NCI-H748 (cell line): ENCODE data around the gene PHGDH.
"Not testable (repeated sequence)": the region's sequence is repeated elsewhere in the genome, so short reads cannot be mapped to it uniquely, and the experiment has no call there.

Experiments used
- DNase-seq: peaks from one replicate; lab custom pipeline; 2025; ENCODE audit not compliant: unreplicated experiment; lab: John Stamatoyannopoulos, UW

PHGDH gene

GRCh38 chr1:119696863-119697262 lies 14.9 kb upstream of the PHGDH start:
- peak; percentile 63 for DNase-seq

- DNase-seq: no peak
Measured at GRCh38 chr1:119697598-119697997, 14.1 kb upstream of the PHGDH start.

GRCh38 chr1:119700326-119700725 lies 11.4 kb upstream of the PHGDH start:
- no peak for DNase-seq

GRCh38 chr1:119701659-119702058 lies 10.1 kb upstream of the PHGDH start:
- no peak for DNase-seq

- DNase-seq: no peak
Measured at GRCh38 chr1:119702384-119702783, 9.3 kb upstream of the PHGDH start.

GRCh38 chr1:119703666-119704450 lies 7.9 kb upstream of the PHGDH start:
- no peak for DNase-seq

- not testable (repeated sequence) for DNase-seq
Measured at GRCh38 chr1:119706599-119706998, 5.1 kb upstream of the PHGDH start.

- DNase-seq: not testable (repeated sequence)
Measured at GRCh38 chr1:119711356-119711803, 354 bp upstream of the PHGDH start.

GRCh38 chr1:119712342-119713038 lies 756 bp downstream of the PHGDH start:
- DNase-seq: peak; percentile 88

- peak; percentile 49 for DNase-seq
Measured at GRCh38 chr1:119713039-119713748, 1.5 kb downstream of the PHGDH start.

GRCh38 chr1:119713749-119714456 lies 2.2 kb downstream of the PHGDH start:
- peak; percentile 79 for DNase-seq

GRCh38 chr1:119714583-119714982 lies 2.8 kb downstream of the PHGDH start:
- DNase-seq: no peak

- no peak for DNase-seq
Measured at GRCh38 chr1:119715542-119715941, 3.8 kb downstream of the PHGDH start.

- no peak for DNase-seq
Measured at GRCh38 chr1:119718409-119718808, 6.7 kb downstream of the PHGDH start.

GRCh38 chr1:119718972-119719371 lies 7.2 kb downstream of the PHGDH start:
- no peak for DNase-seq

GRCh38 chr1:119720866-119721440 lies 9.2 kb downstream of the PHGDH start:
- DNase-seq: no peak

GRCh38 chr1:119721896-119722295 lies 10.2 kb downstream of the PHGDH start:
- no peak for DNase-seq

GRCh38 chr1:119724611-119725218 lies 13.0 kb downstream of the PHGDH start:
- no peak for DNase-seq

- no peak for DNase-seq
Measured at GRCh38 chr1:119725626-119726025, 13.9 kb downstream of the PHGDH start.

GRCh38 chr1:119727991-119728390 lies 16.3 kb downstream of the PHGDH start:
- no peak for DNase-seq
